ENCODE data around the gene SRD5A2.

SRD5A2 gene

DNA sequence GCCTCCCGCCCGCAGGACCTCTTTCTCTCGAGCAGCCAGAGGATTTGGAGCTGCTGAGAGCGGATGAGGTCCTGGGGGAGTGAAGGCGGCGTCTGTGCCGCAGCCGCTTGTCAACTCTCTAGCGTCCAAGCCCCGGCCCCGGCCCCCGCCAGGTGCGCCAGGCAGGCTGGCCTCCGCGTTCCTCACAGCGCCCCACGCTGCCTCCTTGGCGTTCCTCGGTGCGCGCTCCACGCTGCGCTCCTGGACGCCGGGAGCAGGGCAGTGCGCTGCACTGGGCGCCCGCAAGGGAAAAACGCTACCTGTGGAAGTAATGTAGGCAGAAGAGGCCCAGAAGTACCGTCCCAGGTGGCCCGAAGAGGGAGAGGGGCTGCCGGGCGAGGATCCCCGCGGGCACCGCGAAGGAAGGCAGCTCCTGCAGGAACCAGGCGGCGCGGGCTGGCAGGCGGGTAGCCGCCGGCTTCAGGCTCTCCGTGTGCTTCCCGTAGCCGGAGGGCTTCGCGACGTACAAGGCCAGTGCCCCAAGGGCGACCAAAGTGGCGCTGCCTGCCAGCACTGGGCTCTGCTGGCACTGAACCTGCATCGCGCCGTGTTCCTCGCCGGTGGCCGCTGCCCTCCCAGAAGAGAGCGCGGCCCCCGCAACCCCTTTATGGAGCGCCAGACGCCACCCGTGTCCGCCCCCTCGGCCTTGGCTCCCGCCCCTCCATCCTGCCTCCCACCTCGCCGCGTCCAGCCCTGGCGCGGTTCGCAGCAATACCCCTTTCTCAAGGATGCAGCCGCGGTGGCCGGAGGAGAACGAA lies at the start of gene SRD5A2:
Gene SRD5A2, minus strand, starts transcription at position 618 of the 797 bp plus-strand sequence. Its CDS starts 38 bp downstream, at position 580.
- no peak for DNase-seq

DNA sequence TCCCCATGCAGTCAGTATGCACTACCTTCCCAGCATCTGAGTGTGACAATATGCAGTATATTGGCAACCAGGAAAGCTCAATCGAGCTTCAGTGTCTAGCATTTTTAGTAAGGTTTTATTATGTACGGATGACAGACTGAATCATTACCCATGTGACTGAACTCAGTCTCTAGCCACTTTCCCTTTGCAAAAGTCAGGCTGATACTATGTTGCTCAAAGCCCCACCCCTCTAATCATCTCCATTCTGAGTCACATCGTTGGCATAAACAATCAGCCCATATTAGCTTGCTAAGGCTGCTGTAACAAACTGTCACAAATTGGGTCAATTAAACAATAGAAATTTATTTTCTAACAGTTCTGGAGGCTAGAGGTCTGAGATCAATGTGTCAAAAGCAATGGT lies 25.8 kb upstream of the SRD5A2 start:
- DNase-seq = no peak

DNA sequence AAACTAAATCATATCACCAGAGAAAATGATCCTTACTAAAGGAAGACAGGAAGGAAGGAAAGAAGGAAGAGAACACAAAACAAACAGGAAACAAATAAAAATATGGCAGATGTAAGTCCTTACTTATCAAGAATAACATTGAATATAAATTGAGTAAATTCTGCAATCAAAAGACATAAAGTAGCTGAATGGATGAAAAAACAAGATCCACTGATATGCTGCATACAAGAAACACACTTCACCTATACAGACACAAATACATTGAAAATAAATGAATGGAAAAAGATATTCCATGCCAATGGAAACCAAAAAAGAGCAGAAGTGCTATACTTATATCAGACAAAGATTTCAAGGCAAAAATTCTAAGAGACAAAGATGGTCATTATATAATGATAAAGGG lies 18.0 kb upstream of the SRD5A2 start:
- no peak for DNase-seq

DNA sequence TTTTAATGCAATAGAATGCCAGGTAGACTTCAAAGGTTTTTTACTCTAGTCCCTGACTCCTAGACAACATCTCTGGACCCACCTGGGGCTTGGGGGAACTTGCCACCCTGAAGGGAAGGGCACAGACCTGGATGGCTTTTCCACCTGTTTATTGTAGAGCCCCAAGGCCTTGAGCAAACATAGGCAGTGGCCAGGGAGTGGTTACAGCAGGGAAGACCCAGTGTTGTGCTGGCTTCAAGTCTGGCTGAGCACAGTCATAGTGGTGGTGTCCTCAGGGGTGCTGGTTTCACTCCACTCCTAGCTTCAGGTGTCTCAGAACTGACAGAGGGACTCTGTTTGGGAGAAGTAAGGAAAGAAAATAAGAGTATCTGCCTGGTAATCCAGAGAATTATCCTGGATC lies 5.5 kb upstream of the SRD5A2 start:
- DNase-seq = no peak

DNA sequence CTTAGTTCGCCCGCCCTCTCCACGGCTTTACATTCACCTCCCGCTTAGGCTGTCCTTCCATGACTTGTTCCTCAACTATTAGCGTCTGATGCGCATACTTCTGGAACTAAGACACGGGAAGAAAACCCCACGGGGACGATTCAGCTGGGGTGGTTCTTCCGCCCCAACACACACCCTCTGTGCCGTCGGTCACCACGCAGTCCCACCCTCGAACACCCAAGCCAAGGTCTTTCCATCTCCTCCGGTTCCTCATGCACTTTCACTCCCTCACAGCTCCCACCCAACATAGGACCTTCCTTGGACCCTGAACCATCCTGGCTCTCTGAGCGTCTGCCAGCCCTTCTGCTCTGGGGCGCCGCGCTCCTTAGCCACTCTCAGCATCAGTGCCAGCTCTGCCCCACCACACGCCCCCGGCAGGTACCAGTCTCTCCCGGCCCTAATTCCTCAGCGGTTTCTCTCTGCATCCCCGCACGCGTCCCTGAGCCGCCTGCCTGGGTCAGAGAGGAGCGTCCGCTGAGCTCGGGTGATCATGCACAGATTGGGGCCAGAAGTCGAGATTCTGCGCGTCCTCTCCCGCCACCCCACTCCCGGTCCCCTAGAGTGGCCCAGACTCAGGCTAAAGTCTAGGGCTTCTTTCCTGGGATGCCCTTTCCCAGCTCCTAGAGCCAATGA lies 522 bp upstream of the SRD5A2 start:
- no peak for DNase-seq

DNA sequence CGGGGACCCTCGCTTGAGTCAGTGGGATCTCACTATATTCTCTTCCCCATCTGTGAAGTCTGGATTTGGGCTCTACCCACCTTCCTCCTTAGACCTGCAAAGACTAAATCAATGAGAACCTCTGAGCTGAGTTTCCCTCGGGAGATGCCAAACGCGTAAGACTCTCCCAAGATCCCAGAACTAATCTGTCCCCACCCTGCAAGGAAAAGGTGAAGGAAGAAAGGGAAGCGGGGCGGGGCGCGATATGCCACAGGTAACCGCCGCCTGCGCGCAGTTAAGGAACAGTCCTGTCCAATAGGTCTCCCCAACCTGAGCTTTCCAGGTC lies 780 bp downstream of the SRD5A2 start:
- no peak for DNase-seq

DNA sequence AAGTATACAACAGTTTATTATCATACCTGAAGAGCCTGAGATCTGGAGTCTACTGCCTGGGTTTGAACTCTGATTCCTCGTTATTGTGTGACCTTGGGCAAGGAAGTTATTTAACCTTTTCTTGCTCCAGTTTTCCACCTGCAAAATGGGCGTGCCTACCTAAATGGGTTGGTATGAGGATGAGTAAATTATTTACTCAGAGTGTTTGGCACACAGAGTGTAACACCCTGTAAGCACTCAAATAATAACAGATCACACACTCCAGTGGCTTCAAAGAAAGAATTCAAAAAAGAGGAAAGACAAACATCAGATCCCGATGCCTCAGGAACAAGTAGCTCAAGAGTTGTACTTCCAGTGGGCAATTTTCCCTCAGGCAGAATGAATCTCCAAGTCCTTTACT lies 2.4 kb downstream of the SRD5A2 start:
- no peak for DNase-seq

- no peak for DNase-seq
Measured at GRCh38 chr2:31577143-31577542, 3.6 kb downstream of the SRD5A2 start.

GRCh38 chr2:31568585-31569201 lies 12.0 kb downstream of the SRD5A2 start:
- DNase-seq = no peak

DNA sequence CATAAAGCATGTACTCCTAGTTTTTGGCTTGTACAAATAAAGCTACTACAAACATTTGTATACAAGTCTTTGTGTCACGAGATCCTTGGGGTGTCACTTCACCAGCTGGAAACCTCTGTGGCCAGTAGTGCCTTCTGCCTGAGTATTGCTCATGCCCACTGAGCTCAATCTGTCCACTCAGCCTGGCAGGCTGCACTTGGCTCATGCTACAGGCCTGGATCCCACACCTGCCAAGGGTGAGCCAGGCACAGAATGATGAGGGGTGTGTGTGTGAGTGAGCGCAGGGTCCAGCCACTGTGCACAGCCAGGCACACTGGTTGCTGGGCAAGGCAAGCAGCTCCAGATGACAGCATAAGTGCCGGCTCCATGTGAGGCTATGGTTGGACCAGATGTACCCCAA lies 13.1 kb downstream of the SRD5A2 start:
- no peak for DNase-seq

GRCh38 chr2:31563273-31563839 lies 17.4 kb downstream of the SRD5A2 start:
- DNase-seq = no peak

DNA sequence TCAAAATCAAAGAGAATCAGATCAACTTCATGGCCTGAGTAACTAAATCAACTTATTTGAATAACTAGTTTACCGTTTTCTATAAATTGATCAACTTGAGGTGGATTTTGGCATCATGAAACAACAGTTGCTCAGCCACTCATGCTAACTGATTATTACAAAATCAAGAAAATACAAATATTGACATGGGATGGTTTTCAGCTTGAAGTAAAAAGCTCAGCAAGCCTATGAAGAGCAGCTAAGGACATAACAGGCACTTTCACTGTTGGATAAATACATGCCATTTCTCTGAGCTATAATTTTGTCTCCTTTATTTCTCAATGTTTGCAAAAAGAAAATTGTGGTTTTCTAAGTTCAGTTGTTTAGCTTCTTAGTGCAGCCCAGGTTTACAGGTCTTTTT lies 18.9 kb downstream of the SRD5A2 start:
- DNase-seq = no peak

DNA sequence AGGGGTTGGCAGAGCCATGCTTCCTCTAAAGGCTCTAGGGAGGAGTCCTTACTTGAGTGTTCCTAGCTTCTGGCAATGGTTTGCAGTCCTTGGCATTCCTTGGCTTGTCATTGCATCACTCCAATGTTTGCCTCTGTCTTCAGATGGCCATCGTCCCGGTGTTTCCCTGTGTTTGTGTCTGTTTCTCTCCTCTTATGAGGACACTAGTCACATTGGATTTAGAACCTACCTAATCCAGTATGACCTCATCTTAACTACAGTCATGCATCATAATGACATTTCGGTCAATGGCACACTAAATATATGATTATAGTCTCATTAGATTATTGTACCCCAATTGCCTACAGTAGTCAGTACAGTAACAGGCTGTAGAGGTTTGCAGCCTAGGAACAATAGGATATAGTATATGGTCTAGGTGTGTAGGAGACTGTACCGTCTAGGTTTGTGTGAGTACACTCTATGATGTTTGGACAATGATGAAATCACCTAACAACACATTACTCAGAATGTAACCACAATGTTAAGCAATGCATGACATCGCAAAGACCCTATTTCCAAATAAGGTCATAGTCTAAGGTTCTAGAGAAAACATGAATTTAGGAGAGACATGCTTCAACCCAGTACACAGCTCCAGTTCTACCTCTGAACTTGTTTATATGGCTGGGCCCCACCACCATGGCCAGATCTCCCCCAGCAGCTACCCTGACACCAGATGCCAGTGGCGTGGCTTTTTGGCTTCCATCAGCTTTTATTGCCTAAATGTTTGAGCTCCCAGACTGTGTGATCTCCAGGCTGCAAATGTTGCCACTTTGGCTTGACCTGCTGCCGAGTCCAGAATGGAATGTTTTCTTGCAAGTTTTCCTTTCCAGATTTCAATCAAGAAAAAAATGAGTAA lies 22.1 kb downstream of the SRD5A2 start:
- no peak for DNase-seq

- DNase-seq = no peak
Measured at GRCh38 chr2:31556940-31557339, 23.8 kb downstream of the SRD5A2 start.

GRCh38 chr2:31555967-31556706 lies 24.6 kb downstream of the SRD5A2 start:
- no peak for DNase-seq

GRCh38 chr2:31553362-31553761 lies 27.4 kb downstream of the SRD5A2 start:
- DNase-seq = no peak

DNA sequence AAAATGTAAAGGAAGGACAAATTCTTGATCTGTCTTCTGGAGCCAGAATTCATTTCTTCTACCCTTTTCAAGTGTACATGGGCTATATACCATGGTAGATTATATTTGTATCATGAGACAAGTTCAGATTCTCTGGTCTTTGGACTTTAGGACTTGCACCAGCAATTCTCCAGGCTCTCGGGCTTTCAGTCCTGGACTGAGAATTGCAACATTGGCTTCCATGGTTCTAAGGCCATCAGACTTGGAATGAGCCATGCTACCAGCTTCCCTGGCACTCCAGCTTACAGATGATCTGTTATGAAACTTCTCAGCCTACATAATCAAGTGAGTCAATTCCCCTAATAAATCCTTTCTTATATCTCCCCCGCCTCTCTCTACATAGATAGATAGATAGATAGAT lies 33.3 kb downstream of the SRD5A2 start:
- DNase-seq = no peak

DNA sequence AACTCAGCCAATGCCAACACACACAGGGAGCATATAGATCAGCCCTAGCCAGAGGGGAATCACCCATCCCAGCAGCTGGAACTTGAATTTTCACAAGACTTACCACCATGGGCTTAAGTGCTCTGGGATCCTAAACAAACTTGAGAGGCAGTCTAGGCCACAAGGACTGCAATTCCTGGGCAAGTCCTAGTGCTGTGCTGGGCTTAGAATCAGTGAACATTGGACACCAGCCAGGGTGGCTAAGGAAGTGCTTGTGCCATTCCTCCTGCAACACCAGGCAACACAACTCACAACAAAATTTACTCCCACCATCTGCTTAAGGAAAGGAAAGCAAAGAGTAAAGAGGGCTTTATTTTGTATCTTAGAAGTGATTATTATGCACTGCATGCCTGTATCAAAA lies 38.9 kb downstream of the SRD5A2 start:
- no peak for DNase-seq

GRCh38 chr2:31539505-31539904 lies 41.2 kb downstream of the SRD5A2 start:
- DNase-seq = no peak

- DNase-seq = no peak
Measured at GRCh38 chr2:31535768-31536167, 45.0 kb downstream of the SRD5A2 start.

DNA sequence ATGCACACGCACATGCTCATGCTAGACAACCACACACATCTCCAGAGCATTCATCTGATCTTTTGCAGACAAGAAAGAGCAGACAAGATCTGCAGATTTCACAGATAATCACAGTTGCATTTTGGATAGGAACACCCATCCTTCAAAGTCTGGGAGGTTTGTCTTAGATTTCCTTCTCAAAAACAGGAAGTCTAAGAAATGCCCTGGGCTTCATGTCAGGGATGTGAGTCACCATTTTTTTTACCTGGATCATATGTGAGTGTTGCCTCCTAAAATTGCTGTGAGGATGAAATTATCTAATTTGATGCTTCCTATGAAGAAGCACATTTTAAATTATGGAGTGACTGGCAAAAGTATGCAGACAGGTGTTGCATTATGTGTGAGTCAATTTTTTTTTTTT lies 46.1 kb downstream of the SRD5A2 start:
- DNase-seq = no peak

GRCh38 chr2:31533036-31533435 lies 47.7 kb downstream of the SRD5A2 start:
- peak; percentile 20 to 64 for DNase-seq

Measured in cerebellar nuclear complex (tissue), 1 donor.